ENCODE results near the gene CTDSPL. TPM values are rescaled to one million over a fixed set of nuclear protein-coding genes. Genes with fewer than 3 reads are reported as not detected.

Gene CTDSPL
- polyA plus RNA-seq, 4 donors, result 11.6 to 26.4 (median 14.5) TPM

DNA sequence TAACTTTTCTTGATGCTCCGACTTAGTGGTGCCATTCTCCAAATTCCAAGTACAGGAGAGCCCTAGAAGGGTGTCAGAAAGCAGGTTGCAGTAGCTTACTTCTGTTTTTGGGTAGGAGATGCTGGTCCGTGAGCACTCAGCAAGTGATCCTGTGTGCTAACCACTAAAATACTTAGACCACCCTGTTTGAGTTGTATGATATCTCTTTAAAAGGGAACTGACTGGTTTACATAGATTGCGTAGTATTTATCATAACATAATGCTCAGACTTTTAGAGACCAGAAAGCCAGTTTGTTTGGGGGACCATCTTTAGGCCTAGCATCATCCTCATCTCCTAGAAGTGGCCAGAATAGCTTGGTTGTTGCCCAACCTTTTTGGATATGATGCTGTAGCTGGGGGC lies 26.7 kb downstream of the CTDSPL start:
- peaks cover 0 to 5% (median 5%) of the 10 kb centered on the region in 3 donors for H3K4me1 ChIP-seq (ENCODE audit: control insufficient read depth in 3 of 3, insufficient read depth in 2 of 3, low read depth in 1 of 3, low read length in 2 of 3)
- WGBS, 3 donors, result 81 to 95% (median 87%) methylated on average over 3 of the region's 3 CpGs
- no peaks in the 10 kb centered on the region for H3K9me3 ChIP-seq (ENCODE audit: control insufficient read depth in 2 of 2, insufficient read depth in 1 of 2, low read depth in 1 of 2, low read length in 1 of 2)

DNA sequence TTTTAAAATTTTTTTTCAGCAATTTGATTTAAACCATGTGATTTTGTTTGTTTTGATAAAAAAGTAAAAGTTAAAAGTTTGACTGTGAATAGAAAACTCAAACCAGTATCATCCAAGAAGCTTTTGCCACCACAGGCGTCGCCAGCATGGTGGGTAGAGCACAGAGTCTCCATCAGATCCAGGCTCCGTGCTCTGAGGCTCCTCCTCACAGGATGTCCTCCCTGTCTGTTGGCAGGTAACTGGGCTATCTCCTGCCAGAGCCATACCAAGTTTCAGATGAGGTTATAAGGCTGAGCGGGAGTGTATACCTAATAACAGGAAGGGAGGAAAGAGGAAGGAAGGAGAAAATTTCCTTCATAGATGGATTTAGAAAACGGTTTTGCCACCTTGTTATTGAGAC lies 28.8 kb downstream of the CTDSPL start:
- no peaks in the 10 kb centered on the region for H3K36me3 ChIP-seq (ENCODE audit: control insufficient read depth in 3 of 3, insufficient read depth in 2 of 3, low read depth in 1 of 3, low read length in 3 of 3)
- FAIRE-seq, result no peak
- no peak overlapping the region for H3K4me3 ChIP-seq (ENCODE audit: low read depth in 1 of 3, low read length in 3 of 3)
- no peaks in the 10 kb centered on the region for H3K9me3 ChIP-seq (ENCODE audit: control insufficient read depth in 2 of 2, insufficient read depth in 1 of 2, low read depth in 1 of 2, low read length in 1 of 2)
- H3K4me1 ChIP-seq (ENCODE audit: control insufficient read depth in 3 of 3, insufficient read depth in 2 of 3, low read depth in 1 of 3, low read length in 2 of 3), result peaks cover 0 to 6% (median 5%) of the 10 kb centered on the region in 3 donors
- DNase-seq, result no peak
- no peak overlapping the region for H3K27ac ChIP-seq (ENCODE audit: low read depth in 1 of 3, low read length in 2 of 3)
- H3K27me3 ChIP-seq (ENCODE audit: control insufficient read depth in 3 of 3, insufficient read depth in 3 of 3, low read length in 3 of 3), result no peaks in the 10 kb centered on the region
- 80 to 96% (median 80%) methylated on average over 5 of the region's 5 CpGs for WGBS, 3 donors

More for the DNA sequence above, 26.7 kb downstream of the CTDSPL start:
- H3K36me3 ChIP-seq (ENCODE audit: control insufficient read depth in 3 of 3, insufficient read depth in 2 of 3, low read depth in 1 of 3, low read length in 3 of 3), result no peaks in the 10 kb centered on the region
- no peak overlapping the region for H3K27ac ChIP-seq (ENCODE audit: low read depth in 1 of 3, low read length in 2 of 3)
- no peak overlapping the region for H3K4me3 ChIP-seq (ENCODE audit: low read depth in 1 of 3, low read length in 3 of 3)
- FAIRE-seq (no peak), DNase-seq (no peak)
- H3K27me3 ChIP-seq (ENCODE audit: control insufficient read depth in 3 of 3, insufficient read depth in 3 of 3, low read length in 3 of 3), result no peaks in the 10 kb centered on the region

DNA sequence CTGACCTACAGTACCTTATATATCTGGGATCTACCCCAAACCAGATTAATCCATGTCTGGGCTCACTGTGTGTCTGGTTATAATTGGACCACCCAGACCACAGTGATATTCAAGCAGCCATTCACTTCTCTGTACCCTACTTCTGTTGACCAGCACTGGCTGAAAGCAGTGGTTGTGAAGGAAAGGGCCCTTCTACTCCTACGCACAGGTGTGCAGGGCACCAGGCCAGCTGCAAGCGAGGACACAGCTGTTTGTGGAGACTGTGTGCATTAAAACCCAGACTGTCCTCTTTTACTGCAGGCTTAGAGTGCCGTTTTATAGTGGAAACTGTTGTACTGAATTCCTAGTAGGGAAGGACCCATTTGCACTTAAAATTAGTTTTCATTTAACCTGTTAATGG lies 29.5 kb downstream of the CTDSPL start:
- FAIRE-seq, result no peak
- WGBS, 3 donors, result 20 to 43% (median 24%) methylated on average over 3 of the region's 3 CpGs
- Histone ChIP-seq H3K27me3 (ENCODE audit: control insufficient read depth in 3 of 3, insufficient read depth in 3 of 3, low read length in 3 of 3) (no peaks in the 10 kb centered on the region), H3K4me1 (ENCODE audit: control insufficient read depth in 3 of 3, insufficient read depth in 2 of 3, low read depth in 1 of 3, low read length in 2 of 3) (peaks cover 0 to 6% (median 5%) of the 10 kb centered on the region in 3 donors), H3K4me3 (ENCODE audit: low read depth in 1 of 3, low read length in 3 of 3) (no peak overlapping the region), H3K9me3 (ENCODE audit: control insufficient read depth in 2 of 2, insufficient read depth in 1 of 2, low read depth in 1 of 2, low read length in 1 of 2) (no peaks in the 10 kb centered on the region), H3K36me3 (ENCODE audit: control insufficient read depth in 3 of 3, insufficient read depth in 2 of 3, low read depth in 1 of 3, low read length in 3 of 3) (no peaks in the 10 kb centered on the region), H3K27ac (ENCODE audit: low read depth in 1 of 3, low read length in 2 of 3) (peak overlapping the region in 1 of 3 donors; percentile 26)
- no peak for DNase-seq

DNA sequence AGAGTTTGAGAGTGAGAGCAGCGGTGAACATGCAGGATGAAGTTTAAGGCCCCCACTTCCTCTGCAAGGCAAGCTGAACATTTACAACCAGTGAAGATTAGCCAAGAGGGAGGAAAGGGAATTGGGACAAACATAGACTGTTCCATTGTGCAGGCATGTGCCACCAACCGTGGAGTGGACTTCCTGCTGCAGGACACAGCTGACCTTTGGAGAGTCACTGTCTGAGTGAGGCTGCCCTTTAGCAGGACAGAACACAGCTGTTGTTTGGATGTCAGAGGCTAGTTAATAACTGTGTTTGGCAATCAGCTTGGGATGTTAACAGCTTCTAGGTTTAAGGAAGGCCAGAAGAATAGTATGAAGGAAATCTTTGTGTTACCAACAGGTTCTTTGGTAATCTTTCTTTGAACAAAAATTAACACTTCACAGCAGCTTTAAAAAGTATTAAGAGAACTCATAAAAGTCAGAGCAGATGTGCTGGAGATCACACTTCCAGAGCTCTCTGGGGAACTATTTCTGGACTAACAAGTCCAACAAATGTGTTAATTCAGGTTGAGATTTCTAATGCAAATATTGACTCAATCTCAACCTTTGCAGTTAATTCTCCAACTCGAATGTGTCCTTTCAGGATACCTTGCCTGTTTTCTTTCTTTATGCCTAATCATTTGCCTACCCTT lies 31.4 kb downstream of the CTDSPL start:
- DNase-seq (peak; percentile 16 to 20), FAIRE-seq (no peak)
- Histone ChIP-seq H3K27ac (ENCODE audit: low read depth in 1 of 3, low read length in 2 of 3) (peak overlapping the region in 1 of 3 donors; percentile 0), H3K9me3 (ENCODE audit: control insufficient read depth in 2 of 2, insufficient read depth in 1 of 2, low read depth in 1 of 2, low read length in 1 of 2) (no peaks in the 10 kb centered on the region), H3K27me3 (ENCODE audit: control insufficient read depth in 3 of 3, insufficient read depth in 3 of 3, low read length in 3 of 3) (no peaks in the 10 kb centered on the region), H3K4me1 (ENCODE audit: control insufficient read depth in 3 of 3, insufficient read depth in 2 of 3, low read depth in 1 of 3, low read length in 2 of 3) (peaks cover 0 to 6% (median 5%) of the 10 kb centered on the region in 3 donors), H3K36me3 (ENCODE audit: control insufficient read depth in 3 of 3, insufficient read depth in 2 of 3, low read depth in 1 of 3, low read length in 3 of 3) (no peaks in the 10 kb centered on the region), H3K4me3 (ENCODE audit: low read depth in 1 of 3, low read length in 3 of 3) (no peak overlapping the region)
- 30 to 31% (median 31%) methylated on average over 3 of the region's 3 CpGs for WGBS, 3 donors

DNA sequence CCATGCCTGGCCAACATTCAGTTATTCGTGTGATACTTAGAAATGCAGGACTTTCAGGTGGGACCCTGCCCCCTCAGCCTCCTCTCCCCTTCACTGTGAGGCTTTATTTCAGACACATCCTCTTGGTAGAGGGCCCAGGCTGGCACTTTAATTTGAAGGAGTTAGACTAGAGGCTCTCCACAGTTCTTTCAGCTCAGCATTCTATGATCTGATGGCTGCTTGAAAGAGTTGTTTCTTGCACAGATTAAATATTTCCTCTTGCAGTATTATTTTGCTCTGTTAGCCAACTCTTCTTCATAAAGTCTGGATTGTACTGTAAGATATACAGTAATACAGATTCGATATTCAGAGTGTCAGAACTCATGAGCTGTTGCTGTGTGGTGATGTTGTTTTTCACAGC lies 35.1 kb downstream of the CTDSPL start:
- no peaks in the 10 kb centered on the region for H3K9me3 ChIP-seq (ENCODE audit: control insufficient read depth in 2 of 2, insufficient read depth in 1 of 2, low read depth in 1 of 2, low read length in 1 of 2)
- DNase-seq, result no peak
- FAIRE-seq, result no peak
- no peak overlapping the region for H3K27ac ChIP-seq (ENCODE audit: low read depth in 1 of 3, low read length in 2 of 3)
- H3K4me3 ChIP-seq (ENCODE audit: low read depth in 1 of 3, low read length in 3 of 3), result no peak overlapping the region
- peaks cover 0 to 6% (median 5%) of the 10 kb centered on the region in 3 donors for H3K4me1 ChIP-seq (ENCODE audit: control insufficient read depth in 3 of 3, insufficient read depth in 2 of 3, low read depth in 1 of 3, low read length in 2 of 3)
- WGBS, 3 donors, result 68 to 73% (median 70%) methylated on average over 2 of the region's 2 CpGs
- peaks cover 0 to 8% (median 0%) of the 10 kb centered on the region in 3 donors for H3K36me3 ChIP-seq (ENCODE audit: control insufficient read depth in 3 of 3, insufficient read depth in 2 of 3, low read depth in 1 of 3, low read length in 3 of 3)
- H3K27me3 ChIP-seq (ENCODE audit: control insufficient read depth in 3 of 3, insufficient read depth in 3 of 3, low read length in 3 of 3), result no peaks in the 10 kb centered on the region

DNA sequence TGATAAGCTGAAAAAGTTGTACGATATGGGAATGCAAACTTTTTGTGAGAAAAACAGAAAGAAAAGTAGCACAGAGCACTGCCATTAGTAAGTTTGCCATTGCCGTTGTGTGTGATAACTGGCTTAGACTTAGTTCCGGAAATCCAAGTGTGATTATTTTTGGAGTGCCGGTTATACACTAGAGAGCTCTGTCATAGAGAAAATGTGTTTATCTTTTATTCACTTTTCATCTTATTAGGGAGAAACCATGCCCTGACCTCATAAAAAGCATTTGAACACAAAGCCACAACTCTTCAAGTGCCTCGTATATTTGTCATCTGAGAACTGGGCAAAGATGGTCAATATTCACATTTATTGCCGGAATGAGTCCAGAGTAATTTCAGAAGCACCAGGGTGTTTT lies 36.1 kb downstream of the CTDSPL start:
- DNase-seq (no peak), FAIRE-seq (no peak)
- peaks cover 0 to 12% (median 0%) of the 10 kb centered on the region in 3 donors for H3K36me3 ChIP-seq (ENCODE audit: control insufficient read depth in 3 of 3, insufficient read depth in 2 of 3, low read depth in 1 of 3, low read length in 3 of 3)
- WGBS, 3 donors, result 65 to 87% (median 77%) methylated on average over 6 of the region's 6 CpGs
- no peaks in the 10 kb centered on the region for H3K27me3 ChIP-seq (ENCODE audit: control insufficient read depth in 3 of 3, insufficient read depth in 3 of 3, low read length in 3 of 3)
- H3K4me1 ChIP-seq (ENCODE audit: control insufficient read depth in 3 of 3, insufficient read depth in 2 of 3, low read depth in 1 of 3, low read length in 2 of 3), result peaks cover 0 to 3% (median 2%) of the 10 kb centered on the region in 3 donors
- H3K9me3 ChIP-seq (ENCODE audit: control insufficient read depth in 2 of 2, insufficient read depth in 1 of 2, low read depth in 1 of 2, low read length in 1 of 2), result no peaks in the 10 kb centered on the region
- H3K27ac ChIP-seq (ENCODE audit: low read depth in 1 of 3, low read length in 2 of 3), result no peak overlapping the region
- peak overlapping the region in 1 of 3 donors; percentile 3 for H3K4me3 ChIP-seq (ENCODE audit: low read depth in 1 of 3, low read length in 3 of 3)

DNA sequence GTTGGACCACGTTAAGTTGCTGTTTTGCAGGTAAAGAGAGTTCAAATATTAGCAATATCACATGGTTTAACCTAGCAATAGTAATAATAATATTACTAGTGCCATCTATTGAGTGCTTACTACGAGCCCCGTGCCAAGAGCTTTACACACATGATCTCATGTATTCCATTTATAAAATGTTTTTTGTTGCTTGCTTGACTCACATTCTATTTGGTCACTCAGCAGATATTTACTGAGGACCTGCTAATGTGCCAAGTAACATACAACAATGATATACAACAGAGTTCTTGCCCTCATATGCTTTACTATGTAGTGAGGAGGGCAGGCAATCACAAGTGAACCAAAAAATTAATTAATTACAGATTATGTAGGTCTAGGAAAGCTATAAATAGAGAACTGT lies 36.7 kb downstream of the CTDSPL start:
- DNase-seq, result no peak
- 78 to 84% (median 83%) methylated on average over 3 of the region's 3 CpGs for WGBS, 3 donors
- H3K36me3 ChIP-seq (ENCODE audit: control insufficient read depth in 3 of 3, insufficient read depth in 2 of 3, low read depth in 1 of 3, low read length in 3 of 3), result peaks cover 0 to 15% (median 0%) of the 10 kb centered on the region in 3 donors
- FAIRE-seq, result no peak
- no peak overlapping the region for H3K27ac ChIP-seq (ENCODE audit: low read depth in 1 of 3, low read length in 2 of 3)
- peaks cover 0 to under 1% (median 0%) of the 10 kb centered on the region in 3 donors for H3K4me1 ChIP-seq (ENCODE audit: control insufficient read depth in 3 of 3, insufficient read depth in 2 of 3, low read depth in 1 of 3, low read length in 2 of 3)
- no peaks in the 10 kb centered on the region for H3K27me3 ChIP-seq (ENCODE audit: control insufficient read depth in 3 of 3, insufficient read depth in 3 of 3, low read length in 3 of 3)
- H3K9me3 ChIP-seq (ENCODE audit: control insufficient read depth in 2 of 2, insufficient read depth in 1 of 2, low read depth in 1 of 2, low read length in 1 of 2), result no peaks in the 10 kb centered on the region
- no peak overlapping the region for H3K4me3 ChIP-seq (ENCODE audit: low read depth in 1 of 3, low read length in 3 of 3)

DNA sequence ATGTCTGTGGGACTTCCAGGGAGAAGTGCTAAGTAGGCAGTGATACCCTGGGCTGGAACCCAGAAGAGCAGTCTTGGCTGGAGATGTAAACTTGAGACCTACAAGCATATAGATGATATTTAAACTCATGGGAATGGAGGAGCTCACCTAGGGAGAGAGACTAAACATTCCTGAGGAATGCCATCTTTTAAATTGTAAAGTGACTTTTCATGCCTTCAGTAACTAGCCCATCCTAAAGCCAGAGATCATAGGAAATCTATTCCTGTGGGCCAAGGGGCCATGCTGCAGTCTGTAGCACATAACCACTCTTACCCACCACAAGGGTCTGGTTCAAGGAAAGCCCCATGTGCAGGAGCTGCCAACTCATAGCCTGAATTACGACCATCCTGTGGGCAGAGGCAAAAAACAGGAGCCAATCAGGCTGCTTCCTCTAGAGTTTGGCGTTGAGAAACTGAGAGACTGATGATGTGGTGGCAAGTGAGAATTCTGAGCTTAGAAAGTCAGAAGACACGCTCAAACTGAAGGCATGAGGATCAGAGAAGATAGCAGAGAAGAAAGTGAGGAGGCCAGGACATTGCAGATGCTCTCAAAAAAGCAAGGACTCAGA lies 37.5 kb downstream of the CTDSPL start:
- Histone ChIP-seq H3K4me1 (ENCODE audit: control insufficient read depth in 3 of 3, insufficient read depth in 2 of 3, low read depth in 1 of 3, low read length in 2 of 3) (no peaks in the 10 kb centered on the region), H3K36me3 (ENCODE audit: control insufficient read depth in 3 of 3, insufficient read depth in 2 of 3, low read depth in 1 of 3, low read length in 3 of 3) (peaks cover 0 to 15% (median 0%) of the 10 kb centered on the region in 3 donors), H3K9me3 (ENCODE audit: control insufficient read depth in 2 of 2, insufficient read depth in 1 of 2, low read depth in 1 of 2, low read length in 1 of 2) (no peaks in the 10 kb centered on the region), H3K27me3 (ENCODE audit: control insufficient read depth in 3 of 3, insufficient read depth in 3 of 3, low read length in 3 of 3) (no peaks in the 10 kb centered on the region), H3K27ac (ENCODE audit: low read depth in 1 of 3, low read length in 2 of 3) (no peak overlapping the region), H3K4me3 (ENCODE audit: low read depth in 1 of 3, low read length in 3 of 3) (no peak overlapping the region)
- FAIRE-seq (no peak), DNase-seq (no peak)
- 67 to 85% (median 75%) methylated on average over 3 of the region's 3 CpGs for WGBS, 3 donors

Data from small intestine (tissue), 7 donors.